Hepatocyte (in vitro differentiated cells): ENCODE measurements around the gene ARHGAP40.

ENCODE experiments used
- EZH2 ChIP-seq: fragments of 200-600 bp; sonication (generic); IDR thresholded peaks from 2 replicates; pipeline ENCODE4 v1.6.1; 2016; ENCODE audit warnings: antibody characterized with exemption, mild to moderate bottlenecking, borderline replicate concordance
- EZH2phosphoT487 ChIP-seq: fragments of 200-600 bp; sonication (generic); IDR thresholded peaks from one replicate; pipeline ENCODE4 v1.6.1; 2018; ENCODE audit warnings: antibody characterized with exemption, mild to moderate bottlenecking, low read depth, moderate library complexity; ENCODE audit not compliant: unreplicated experiment, severe bottlenecking
- TF ChIP-seq, protein P1 (sequence below): fragments of 200-600 bp; sonication (generic); IDR thresholded peaks from 2 replicates; pipeline ENCODE4 v1.5.1; 2016; ENCODE audit warnings: antibody characterized with exemption, mild to moderate bottlenecking; ENCODE audit not compliant: poor library complexity

DNA sequence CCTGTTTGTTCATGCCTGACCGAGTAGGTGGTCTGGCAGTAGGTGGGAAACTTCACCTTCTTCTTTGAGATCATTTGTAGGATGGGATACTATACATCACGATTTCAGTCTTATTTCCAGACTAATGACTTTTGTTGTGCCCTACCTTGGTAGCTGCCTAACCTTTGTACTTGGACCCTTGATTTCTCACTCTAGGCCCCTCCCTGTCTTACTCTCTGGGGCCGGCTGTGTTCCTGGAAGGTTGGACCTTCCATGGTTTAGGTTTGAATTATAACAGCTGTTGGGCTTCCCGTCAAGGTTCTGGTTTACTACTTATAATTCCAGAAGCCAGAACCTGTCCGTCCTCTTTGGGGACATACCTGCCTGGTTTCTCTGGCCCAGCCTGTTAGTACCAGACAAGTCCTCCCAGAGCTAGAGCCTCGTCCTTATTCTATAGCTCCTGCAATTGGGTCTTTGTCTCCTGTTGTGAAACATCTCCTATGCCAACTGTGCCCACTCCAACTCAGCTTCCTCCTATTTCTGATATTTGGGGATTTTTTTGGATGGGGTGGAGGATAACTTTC is 35.5 kb upstream of the ARHGAP40 start:
- TF ChIP-seq, protein P1, sequence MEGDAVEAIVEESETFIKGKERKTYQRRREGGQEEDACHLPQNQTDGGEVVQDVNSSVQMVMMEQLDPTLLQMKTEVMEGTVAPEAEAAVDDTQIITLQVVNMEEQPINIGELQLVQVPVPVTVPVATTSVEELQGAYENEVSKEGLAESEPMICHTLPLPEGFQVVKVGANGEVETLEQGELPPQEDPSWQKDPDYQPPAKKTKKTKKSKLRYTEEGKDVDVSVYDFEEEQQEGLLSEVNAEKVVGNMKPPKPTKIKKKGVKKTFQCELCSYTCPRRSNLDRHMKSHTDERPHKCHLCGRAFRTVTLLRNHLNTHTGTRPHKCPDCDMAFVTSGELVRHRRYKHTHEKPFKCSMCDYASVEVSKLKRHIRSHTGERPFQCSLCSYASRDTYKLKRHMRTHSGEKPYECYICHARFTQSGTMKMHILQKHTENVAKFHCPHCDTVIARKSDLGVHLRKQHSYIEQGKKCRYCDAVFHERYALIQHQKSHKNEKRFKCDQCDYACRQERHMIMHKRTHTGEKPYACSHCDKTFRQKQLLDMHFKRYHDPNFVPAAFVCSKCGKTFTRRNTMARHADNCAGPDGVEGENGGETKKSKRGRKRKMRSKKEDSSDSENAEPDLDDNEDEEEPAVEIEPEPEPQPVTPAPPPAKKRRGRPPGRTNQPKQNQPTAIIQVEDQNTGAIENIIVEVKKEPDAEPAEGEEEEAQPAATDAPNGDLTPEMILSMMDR, result no peak
- TF ChIP-seq EZH2 (no peak), EZH2phosphoT487 (no peak)
